HG02885 (cell line): ENCODE results near the gene SOCS7.
"Not testable (repeated sequence)": the region's sequence is repeated elsewhere in the genome, so short reads cannot be mapped to it uniquely, and the experiment has no call there.

Experiments
- ATAC-seq: cut with Tn5 transposase; IDR thresholded peaks from one replicate; pipeline ENCODE4 v1.9.1; 2021; ENCODE audit warnings: mild to moderate bottlenecking; ENCODE audit not compliant: unreplicated experiment, poor library complexity

The SOCS7 gene

DNA sequence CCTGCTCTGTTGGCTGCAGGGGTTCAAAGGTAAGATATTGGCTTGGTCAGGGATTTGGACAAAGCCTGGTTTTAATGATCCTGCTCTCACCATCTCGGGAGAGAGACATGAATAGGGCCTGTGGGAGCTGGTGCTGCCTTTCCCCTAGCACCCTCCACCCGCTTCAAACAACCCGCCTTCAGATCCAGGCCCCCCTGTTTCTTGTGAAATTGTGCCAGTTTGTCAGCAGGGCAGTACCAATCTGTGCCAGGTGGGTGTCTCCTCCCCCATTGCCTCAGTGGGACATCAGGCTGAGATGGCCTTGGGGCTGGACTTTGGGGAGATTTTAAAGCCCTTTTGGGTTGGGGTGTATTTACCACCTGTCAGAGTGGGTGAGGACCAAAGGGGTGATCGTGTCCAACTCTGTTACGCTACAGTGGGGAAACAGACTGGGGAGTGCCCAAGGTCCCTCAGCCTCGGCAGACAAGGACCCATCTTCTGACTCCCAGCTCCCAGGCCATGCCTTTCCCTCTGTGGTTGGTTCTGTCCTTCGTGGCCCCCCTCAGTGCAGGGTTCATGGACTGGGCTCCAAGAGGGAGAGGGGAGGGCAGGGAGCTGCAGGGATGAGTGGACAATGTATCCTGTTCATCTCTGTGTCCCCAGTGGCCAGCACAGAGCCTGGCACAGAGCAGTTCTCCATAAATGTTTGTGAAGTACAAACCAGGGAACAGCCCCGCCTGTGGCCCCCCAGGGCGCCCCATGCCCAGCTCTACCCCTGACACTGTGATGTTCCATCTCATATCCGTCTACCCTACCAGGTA lies 79.9 kb downstream of the SOCS7 start:
- ATAC-seq, result no peak

DNA sequence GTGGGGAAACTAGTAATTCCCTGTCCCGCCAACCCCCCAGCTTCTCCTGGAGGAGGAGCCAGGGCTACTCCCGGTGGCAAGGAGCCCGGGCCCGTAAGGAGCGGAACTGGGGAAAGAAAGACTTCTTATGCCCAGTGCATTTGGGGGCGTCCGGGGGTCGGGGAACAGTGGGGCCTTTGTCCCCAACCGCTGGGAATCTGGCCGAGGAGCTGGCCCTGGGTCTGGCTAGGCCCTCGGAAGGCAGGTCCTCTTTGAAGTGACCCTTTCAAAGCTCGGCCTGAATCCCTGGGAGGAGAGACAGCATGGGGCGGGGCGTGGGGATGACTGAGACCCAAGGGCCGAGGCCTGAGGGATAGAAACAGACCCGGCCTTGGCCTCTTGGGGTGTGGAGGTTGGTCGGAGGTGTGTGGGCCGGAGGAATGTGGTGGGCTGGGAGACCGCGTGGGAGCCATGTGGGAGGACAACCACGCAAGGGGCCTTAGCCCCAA lies 82.6 kb downstream of the SOCS7 start:
- no peak for ATAC-seq

DNA sequence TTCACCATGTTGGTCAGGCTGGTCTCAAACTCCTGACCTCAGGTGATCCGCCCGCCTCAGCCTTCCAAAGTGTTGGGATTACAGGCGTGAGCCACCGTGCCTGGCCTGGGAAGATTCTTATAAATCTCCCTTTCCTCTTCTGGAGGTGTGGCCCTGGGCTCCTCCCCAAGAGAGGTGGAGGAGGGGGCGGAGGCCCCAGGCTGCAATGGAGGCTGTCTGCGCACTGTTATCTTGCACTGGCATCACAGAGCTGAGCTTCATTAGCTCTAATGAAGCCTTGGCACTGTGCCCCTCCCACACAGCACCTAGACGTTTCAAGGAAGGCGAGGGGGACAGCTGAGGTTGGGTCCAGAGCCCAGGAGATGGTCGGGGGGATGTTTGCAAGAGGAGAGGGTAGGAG lies 84.2 kb downstream of the SOCS7 start:
- no peak for ATAC-seq

DNA sequence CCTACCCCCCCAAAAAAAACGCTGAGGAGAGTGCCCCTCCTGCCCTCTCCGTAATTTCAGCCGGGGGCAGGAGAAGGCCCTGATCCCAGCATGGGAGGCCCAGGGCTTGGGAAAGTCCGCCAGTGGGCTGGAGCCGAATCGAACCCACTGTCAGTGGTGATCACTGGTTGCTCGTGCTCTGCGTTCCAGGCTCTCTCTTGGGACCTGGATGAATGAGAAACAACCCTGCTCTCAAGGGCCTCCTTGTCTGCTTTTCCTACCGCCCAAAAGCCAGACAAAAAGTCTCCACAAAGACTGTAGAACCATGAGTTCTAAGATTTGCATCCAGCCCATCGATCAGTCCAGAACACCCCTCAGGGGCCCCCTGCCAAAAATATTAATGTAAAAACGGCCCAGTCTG lies 84.7 kb downstream of the SOCS7 start:
- ATAC-seq, result no peak

DNA sequence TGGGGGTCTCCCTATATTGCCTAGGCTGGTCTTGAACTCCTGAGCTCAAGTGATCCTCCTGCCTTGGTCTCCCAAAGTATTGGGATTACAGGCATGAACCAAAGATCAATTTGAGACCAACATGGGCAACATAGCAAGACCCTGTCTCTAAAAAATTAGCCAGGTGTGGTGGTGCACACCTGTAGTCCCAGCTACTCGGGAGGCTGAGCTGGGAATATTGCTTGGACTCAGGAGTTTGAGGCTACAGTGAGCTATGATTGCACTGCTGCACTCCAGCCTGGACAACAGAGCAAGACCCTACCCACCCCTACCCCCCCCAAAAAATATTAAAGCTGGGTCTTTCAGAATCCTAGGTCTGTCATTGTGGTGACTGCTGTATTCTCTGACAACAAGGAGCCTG lies 85.7 kb downstream of the SOCS7 start:
- not testable (repeated sequence) for ATAC-seq

DNA sequence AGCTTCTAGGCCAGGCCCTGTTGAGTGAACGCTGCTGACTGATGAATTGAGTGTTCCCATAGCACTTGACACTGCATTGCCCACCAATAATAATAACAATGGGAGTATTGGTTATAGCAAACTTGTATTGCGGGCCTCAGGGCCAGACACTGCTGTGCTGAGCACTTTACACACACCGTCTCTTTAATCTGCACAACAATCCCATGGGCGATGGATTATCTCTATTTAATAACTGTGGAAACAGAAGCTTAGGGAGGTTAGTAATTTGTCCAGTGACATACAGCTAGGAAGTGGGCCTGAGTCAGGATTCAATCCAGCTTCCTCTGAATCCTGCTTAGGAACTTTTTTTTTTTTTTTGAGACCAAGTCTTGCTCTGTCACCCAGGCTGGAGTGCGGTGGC lies 87.8 kb downstream of the SOCS7 start:
- no peak for ATAC-seq

DNA sequence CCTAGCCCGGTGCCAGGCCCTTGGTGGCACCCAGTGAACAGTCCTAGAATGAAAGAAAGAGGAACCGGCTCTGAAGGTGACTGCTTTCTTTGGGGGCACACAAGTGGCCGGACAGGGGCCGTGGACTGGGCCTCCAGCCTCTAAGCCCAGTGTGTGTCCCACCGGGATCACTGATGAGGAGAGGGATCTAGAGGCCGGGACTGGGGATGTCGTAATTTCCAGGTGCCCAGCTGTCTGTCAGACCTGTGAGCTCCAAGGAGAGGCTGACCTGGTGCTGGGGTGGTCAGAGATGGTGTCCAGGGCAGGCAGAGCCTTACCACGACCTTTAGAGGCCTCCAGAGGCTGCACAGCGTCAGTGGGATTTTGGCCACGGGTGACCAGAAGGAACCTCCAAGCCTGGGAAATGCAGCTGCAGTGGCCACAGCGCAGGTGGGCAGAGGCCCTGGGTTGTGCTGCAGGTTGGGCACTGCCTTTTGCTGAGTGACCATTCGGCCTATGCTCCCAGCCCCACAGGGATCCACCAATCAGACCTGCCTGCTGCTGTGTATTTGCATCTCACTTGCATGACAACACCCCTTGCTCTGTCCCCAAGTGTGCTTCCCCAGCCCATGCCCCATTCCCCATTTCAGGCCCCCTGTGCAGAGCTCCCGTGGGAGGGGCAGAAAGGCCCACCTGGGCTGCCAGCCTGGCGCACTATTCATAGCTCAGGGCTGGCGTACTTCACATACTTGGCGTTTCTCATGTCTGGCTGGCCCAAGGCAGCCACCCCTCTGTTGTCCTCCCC lies 89.2 kb downstream of the SOCS7 start:
- ATAC-seq, result no peak

DNA sequence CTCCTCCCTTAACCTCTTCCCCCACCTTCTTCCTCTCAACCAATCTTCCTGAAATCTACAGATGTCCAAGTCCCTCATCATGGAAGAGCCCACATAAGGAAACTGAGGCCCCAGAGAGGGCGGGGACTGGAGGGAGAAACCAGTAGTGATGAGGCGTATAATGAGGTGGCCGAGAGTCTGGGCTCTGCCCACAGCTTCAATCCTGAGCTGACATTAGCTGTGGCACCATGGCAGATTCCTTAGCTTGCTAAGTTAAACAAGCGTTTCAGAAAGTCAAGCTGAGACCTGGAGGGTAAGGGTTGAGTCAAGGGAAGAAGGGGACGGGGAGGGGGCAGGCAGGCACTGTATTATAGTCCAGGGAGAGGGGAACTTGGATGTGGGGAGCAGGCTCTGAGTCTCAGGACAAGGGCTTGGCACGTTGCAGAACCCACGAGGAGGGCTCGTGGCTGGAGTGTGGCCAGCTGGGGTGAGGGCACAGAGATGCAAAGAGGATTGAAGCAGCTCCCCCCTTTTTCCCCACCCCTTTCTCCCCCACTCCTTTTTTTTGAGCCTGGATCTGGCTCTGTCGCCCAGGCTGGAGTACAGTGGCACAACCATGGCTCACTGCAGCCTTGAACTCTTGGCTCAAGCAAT lies 89.9 kb downstream of the SOCS7 start:
- no peak for ATAC-seq

DNA sequence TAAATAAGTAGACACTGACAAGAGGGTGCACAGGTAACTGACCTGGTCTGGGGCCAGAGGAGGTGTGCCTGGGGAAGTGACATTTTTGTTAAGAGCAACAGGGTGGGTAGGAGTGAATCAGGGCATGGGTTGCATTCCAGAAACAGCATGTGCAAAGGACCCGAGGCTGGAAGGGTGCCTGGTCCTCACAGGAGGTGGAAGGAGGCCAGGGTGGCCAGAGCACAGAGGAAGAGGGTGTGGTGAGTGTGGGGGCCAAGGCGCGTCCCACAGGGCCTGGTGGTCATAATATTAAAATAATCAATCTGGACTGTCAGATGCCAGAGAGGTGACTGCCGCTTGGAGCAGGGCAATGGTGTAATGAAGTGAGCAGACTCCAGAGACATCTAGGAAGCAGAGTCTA lies 90.9 kb downstream of the SOCS7 start:
- ATAC-seq, result no peak

DNA sequence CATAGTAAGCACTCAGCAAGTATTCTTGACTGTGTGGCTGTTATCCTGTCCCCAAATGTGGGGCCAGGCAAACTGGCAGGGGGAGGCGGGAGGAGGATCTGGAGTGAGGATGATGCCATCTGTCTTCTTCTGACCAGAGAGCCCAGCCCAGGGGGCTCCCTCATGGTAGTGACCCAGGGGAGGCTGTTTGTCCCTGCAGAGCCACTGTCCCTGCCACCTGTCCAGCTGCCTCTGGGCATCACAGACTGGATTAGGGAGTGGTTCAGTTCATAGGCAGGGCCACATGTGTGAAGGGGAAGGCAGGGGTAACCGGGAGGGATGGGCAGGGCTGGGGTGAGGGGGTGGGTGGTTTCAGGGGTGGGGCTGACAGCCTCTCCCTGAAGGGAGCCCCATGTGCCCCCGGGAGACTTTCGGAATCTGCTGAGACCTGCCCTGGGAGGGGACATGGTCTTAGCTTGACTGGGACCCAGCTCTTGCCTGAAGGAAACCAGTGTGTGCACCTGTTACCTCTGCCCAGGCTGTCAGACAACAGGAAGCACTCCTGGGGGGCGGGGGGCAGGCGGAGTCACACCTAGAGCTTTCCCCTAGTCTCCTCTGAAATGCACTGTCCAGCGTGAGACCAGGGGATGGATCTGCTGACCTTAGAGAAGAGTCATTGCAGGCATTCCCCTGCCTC lies 91.8 kb downstream of the SOCS7 start:
- no peak for ATAC-seq

DNA sequence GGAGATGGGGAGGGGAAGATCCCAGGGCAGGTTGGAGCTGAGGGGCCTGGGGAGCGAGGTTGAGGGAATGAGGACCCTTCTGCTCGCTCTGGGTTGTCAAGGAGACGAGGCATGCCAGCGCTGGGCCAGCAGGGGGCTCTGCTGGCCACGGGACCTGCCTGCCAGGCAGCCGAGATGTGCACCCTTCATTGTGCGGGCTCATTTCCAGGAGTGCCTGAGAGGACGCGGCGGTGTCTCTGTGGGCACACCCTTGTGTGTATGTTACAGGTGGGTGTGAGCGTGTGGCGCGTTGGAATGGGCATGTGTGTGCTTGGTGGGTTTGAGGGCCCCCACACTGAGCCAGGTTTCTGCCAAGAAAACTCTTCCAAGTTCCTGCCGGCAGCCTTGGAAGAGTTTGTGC lies 92.5 kb downstream of the SOCS7 start:
- ATAC-seq, result peak; percentile 41

DNA sequence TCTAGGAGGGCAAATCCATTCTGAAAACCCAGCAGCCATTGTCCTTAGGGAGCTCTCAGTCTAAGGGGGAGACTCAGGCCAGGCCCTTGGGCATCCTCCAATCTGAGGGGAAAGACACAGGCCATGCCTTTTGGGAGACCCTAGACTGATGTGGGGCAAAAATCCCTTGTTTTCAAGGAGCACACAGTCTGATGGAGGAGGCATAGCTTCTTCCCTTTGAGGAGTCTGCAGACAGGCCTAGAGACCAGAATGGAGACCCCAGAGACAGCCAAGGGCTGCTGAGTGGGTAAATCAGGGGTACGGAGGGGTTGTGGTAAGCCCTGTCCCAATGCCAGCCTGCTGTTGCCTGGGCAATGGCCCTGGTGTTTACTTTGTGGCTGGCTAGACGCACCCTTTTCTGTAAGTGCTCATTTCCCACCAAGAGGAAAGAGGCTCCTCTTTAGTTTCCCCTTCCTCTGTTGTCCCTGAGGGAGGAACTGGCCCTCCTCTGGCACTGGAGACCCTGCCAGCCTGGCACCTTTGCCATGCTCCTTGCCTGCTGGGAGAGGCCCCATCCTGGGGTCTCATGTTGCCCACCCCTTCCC lies 96.0 kb downstream of the SOCS7 start:
- ATAC-seq, result no peak

DNA sequence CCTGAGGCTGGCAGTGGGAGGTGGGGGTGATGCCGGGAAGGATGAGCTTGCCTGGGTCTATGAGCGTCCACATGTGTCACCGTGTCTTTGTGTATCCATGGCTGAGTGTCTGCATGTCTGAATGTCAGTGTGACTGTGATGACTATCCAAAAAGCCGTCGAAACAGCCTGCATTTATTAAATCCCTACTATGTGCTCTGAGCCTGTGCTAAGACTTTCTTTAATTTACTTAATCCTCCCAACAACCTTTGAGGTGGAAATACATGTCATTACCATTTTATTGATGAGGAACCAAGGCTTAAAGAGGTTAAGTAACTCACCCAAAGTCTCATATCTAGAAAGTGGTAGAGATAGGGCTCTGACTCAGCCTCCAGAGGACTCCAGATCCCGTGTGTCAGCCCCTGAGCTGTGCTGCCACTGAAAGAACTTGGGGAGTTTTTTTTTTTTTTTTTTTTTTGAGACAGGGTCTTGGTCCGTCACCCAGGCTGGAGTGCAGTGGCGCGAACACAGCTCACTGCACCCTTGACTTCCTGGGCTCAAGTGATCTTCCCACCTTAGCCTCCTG lies 96.6 kb downstream of the SOCS7 start:
- no peak for ATAC-seq

DNA sequence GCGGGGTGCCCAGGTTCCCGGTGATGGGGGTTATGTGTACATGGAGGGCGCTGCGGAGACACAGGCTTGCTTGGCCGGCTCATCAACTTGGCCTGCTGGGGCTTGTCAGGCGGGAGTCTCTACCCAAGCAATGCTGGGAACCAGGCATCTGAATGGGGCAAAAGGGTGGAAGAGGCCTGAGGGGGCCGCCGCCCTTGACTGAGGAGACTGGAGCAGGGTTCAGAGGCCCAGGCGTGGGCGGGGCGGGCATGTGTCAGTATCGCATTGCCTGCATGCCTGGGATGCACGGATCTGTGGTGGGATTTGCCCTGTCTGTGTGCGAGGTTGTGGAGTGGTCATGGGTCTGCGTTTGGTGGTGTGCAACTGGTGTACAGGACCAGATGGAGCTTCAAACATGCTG lies 97.7 kb downstream of the SOCS7 start:
- ATAC-seq, result no peak

DNA sequence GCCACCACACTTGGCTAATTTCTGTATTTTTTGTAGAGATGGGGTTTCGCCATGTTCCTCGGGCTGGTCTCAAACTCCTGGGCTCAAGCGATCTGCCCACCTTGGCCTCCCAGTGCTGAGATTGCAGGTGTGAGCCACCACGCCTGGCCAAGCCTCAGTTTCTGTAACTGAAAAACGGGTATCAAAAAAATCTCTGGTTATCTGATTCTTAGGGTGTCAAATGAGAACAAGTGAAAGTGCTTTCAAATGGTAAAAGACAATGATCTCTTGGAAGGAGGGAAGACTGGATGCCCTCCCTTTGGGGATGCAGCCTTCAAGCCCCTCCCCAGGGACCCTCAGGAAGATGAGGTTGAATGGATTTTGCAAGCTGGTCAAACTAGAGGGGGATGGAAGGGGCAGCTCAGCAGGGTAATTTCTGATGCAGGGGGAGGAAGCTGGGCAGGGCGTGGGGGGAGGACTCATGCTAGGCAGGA lies 98.9 kb downstream of the SOCS7 start:
- ATAC-seq, result no peak

DNA sequence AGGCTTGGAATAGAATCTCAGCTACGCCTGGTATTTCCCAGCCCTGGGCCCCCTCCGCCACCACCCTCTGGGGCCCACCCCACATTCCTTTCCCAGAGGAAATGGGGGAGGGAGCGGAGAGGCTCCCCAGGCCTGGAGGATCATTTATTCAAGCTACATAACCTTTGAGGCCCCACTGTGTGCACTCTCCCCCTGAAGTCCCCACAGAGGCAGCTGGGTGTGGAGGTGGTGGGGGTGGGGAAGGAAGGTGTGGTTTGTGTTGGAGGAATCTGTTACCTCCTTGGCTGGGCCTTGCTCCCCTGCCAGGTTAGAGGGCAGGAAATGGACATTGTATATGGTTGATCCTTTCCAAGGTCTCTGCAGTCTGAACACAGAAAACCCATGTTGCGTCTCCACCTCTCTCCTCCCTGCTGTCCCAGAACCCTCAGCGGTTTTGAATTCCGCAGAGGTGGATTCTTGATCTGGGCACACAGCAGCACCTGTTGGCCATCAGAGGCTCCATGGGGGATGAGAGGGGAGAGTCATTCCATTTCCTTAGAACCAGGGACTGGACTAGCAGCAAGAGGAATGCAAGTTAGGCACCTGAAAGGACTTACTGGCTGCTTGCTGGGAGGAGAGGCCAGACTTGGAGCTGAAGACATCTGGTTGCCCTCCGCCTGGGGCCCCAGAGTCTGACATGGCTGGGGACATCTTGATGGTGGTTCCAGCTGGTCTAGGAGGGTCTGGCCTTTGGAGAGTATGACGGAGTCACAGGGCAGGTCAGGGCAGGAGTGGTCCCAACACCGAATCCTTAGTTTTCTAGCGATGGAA lies 99.6 kb downstream of the SOCS7 start:
- ATAC-seq, result no peak

DNA sequence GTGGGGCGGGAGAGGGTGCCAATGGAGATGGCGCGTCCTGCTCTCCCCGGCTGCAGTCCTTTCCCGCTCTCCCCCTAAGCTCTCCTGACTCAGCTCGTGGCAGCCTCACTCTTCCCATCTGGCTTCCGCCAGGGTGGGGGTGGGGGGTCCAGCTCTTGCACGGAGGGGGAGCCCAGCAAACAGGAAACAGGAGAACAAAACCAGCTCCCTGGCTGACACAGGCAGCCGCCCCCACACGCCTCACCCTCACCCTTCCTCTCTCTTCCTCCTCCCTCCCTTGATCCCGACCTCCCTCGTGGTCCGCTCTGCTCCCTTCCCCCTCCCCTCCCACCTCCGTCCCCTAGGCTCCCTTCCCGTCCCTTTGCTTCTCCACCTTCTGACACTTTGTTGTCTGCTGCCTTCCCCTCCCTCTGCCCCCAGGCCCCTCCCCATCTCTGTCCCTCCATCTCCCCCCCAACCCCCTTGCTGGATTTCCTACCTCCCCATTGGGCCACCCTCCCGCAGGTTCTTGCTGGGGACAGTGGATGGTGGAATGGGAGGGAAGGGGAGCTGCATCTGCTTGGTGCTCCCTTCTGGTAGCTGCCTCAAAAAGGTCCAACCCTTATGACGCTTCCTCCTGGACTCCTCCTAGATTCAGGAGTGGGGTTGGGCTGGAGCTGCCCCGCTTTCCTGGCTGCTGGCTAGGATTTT lies 100.3 kb downstream of the SOCS7 start:
- ATAC-seq, result no peak

DNA sequence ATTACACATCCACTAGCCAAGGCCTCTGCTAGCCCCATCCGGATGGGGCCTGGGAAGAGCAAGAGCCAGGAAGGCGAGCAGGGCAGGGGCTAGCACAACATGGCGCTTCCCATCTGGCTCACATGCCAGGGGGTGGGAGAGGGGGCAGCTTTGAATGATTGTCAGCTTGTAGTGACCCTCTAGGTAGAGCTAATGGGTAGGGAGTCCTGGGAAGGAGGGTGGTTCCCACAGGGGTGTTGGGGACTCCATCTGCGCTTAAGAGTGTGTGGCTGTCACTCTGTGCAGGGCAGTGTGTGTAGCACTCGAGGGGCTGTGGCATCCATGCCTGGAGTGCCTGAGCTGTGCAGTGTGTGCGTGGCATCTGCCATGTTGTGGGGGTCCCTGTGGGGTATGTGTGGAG lies 101.1 kb downstream of the SOCS7 start:
- no peak for ATAC-seq
